ELF-1 (cell line): Measurements from ENCODE around the gene PSD.
A peak's percentile ranks its signal among the peaks of the same experiment; 100 is the strongest.

Experiments
- DNase-seq: peaks from one replicate; pipeline ENCODE4 v3.0.0-alpha.2; 2016; ENCODE audit warnings: low read depth, low spot score

The PSD gene

GRCh38 chr10:102404361-102405107 lies 14.1 kb downstream of the PSD start:
- no peak for DNase-seq

GRCh38 chr10:102403115-102403514 lies 15.5 kb downstream of the PSD start:
- no peak for DNase-seq

DNA sequence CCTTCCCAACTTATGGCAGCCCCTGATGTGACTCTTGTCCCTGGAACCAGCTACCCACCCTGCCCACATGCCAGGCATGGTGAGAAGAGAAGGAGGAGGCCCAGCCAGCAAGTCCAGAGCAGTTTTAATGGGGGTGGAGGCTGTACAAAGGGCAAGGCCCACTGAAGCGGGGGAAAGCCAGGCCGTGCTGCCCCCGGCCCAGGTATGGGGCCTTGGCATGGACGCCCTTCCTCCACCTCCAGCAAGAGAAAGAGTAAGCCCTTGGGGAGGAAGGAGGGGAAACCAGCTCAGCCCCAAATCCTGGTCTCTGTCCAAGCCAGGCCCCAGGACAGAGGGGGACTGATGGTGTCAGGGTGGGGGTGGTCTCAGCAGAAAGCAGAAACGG lies 16.1 kb downstream of the PSD start:
- no peak for DNase-seq

DNA sequence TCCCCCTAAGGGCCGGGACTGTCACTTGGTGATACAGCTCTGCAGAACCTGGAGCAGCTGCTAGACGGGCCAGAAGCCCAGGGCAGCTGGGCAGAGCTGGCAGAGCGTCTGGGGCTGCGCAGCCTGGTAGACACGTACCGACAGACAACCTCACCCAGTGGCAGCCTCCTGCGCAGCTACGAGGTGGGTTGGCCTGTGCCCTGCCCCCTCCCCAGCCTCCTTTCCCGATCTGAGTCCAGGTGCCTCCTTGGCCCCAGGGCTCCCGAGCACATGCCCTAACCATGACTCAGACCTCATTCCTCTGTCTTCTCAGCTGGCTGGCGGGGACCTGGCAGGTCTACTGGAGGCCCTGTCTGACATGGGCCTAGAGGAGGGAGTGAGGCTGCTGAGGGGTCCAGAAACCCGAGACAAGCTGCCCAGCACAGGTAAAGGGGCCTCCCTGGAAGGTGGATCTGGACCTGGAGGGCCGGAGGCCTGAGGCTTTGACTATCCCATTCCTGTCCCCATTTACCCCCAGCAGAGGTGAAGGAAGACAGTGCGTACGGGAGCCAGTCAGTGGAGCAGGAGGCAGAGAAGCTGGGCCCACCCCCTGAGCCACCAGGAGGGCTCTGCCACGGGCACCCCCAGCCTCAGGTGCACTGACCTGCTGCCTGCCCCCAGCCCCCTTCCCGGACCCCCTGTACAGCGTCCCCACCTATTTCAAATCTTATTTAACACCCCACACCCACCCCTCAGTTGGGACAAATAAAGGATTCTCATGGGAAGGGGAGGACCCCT lies 16.7 kb downstream of the PSD start:
- DNase-seq = peak; percentile 91

- DNase-seq = no peak
Observed at GRCh38 chr10:102401342-102401654, 17.3 kb downstream of the PSD start.

- DNase-seq = no peak
Observed at GRCh38 chr10:102400598-102401341, 17.8 kb downstream of the PSD start.

DNA sequence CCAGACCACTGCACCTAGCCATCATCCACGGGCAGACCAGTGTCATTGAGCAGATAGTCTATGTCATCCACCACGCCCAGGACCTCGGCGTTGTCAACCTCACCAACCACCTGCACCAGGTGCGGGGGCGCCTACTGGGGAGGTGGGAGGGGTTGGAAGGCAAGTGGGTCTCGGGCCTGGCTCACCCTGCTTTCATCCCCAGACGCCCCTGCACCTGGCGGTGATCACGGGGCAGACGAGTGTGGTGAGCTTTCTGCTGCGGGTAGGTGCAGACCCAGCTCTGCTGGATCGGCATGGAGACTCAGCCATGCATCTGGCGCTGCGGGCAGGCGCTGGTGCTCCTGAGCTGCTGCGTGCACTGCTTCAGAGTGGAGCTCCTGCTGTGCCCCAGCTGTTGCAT lies 18.5 kb downstream of the PSD start:
- no peak for DNase-seq

GRCh38 chr10:102399217-102400021 lies 19.2 kb downstream of the PSD start:
- DNase-seq = peak; percentile 91

GRCh38 chr10:102398172-102399020 lies 20.2 kb downstream of the PSD start:
- no peak for DNase-seq

GRCh38 chr10:102397222-102398171 lies 21.1 kb downstream of the PSD start:
- no peak for DNase-seq

GRCh38 chr10:102396730-102397151 lies 21.8 kb downstream of the PSD start:
- no peak for DNase-seq

GRCh38 chr10:102396317-102396650 lies 22.3 kb downstream of the PSD start:
- no peak for DNase-seq

DNA sequence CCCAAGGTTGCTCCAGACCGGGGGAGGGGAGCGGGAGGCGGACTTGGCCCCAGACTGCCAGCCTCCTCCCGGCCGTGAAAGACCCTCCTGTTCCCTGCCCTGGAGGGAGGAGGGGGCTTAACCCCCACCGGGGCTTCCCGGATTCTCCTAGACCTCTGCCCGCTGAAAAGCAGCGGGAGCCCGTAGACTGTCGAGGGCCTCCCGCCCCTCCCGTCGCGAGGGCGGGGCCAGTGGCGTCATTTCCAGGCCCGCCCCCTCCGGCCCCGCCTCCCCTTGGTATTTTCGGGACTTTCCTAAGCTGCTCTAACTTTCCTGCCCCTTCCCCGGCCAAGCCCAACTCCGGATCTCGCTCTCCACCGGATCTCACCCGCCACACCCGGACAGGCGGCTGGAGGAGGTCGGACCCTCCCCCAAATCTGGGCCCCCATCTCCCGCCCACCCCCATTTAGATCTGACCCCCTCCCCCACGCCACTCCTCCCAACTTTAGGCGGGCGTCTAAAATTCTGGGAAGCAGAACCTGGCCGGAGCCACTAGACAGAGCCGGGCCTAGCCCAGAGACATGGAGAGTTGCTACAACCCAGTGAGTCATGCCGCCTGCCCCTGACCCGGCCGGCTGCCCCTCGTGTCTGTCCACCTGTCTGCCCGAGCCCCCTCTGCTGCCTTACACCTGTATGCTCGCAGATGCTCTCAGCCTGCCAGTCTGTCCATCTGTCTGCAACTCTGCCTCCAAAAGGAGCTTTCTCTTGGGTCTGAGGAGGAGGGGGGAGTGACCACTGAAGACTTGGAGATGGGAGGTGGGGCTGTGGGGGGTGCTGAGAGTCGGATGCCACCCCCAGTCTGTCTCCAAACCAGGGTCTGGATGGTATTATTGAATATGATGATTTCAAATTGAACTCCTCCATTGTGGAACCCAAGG lies 22.9 kb downstream of the PSD start, which contains the start of gene NFKB2:
NFKB2 (plus strand) TSS at position 306 of the 917 bp plus-strand sequence; CDS start at position 561, 255 bp downstream.
- DNase-seq = peak; percentile 95

DNA sequence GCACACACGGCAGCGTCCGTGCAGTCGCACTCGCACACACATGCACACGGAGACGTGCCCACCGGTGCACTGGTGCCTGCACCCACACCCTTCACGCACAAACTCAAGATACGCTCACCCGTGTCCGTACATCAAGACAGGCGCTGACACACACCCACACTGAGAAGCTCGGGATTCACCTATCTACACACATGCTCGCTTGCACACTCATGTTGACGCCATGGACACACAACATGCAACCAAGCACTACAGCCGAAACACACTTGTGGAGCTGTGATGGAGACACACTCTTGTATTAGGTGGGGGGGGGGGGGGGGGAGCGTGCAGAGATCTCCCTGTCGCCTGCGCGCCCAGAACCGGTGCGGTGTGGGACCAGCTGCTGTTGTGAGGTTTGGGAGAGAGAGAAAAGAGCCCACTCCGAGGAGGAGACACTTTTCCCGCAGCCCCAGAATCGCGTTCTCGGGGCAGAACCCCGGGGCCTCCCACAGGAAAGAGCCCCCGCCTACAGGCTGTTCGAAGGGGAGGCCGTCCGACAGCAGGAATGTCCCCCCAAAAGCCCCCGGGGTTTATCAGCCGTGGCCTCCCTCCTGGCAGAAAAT lies 23.7 kb downstream of the PSD start:
- DNase-seq = no peak

GRCh38 chr10:102394079-102394800 lies 24.3 kb downstream of the PSD start:
- DNase-seq = peak; percentile 95

DNA sequence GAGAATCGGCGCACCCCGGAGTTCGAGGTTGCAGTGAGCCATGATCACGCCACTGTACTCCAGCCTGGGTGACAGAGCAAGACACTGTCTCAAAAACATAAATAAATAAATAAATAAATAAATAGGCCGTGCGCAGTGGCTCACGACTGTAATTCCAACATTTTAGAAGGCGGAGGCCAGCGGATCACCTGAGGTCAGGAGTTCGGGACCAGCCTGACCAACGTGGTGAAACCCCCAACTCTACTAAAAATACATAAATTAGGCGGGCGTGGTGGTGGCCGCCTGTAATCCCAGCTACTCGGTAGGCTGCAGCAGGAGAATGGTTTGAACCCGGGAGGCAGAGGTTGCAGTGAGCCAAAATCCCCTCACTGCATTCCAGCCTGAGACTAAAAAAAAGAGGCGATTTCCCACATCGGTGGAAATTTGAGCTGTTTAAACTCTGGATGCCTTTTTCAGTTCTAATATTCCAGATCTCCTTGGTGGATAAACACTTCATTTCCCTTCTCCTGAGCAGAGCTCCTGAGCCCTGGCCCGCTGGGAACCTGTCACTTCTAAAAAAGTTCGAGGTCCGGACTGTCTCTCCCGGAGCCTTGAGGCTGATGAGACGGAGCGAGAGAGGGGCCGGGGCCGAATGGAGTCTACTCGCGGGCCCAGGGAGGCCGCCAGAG lies 25.0 kb downstream of the PSD start:
- DNase-seq = peak; percentile 97

DNA sequence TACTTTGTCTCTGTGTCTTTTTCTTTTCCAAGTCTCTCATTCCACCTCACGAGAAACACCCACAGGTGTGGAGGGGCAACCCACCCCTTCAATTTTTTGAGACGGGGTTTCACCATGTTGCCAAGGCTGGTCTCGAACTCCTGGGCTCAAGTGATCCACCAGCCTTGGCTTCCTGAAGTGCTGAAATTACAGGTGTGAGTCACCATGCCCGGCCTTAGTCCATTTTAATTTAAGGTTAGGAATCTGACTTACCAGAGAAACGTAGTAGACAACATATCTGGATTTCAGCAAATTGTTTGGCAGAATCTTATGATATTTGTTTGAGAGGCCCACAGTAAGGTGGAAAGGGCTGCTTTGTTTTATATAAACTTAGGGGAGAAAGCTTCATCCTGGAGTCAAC lies 26.3 kb downstream of the PSD start:
- DNase-seq = no peak
